T-helper 1 cell treated with Interleukin-12 subunit alpha and Interleukin-12 subunit beta and Interleukin-4 antibody, amounts not matched to agents 30 μg/mL and 1 μg/mL, for 36 hours (primary cell): Measurements from ENCODE around the gene F11.

Experiments
- H3K27ac Mint-ChIP-seq: one replicate; pipeline ENCODE4 v1.8.0; 2021; ENCODE audit warnings: mild to moderate bottlenecking, mixed read lengths
- H3K27me3 Mint-ChIP-seq: one replicate; pipeline ENCODE4 v1.8.0; 2021; ENCODE audit warnings: low read depth, mixed read lengths
- H3K36me3 Mint-ChIP-seq: one replicate; pipeline ENCODE4 v1.8.0; 2021; ENCODE audit warnings: low read depth, mixed read lengths
- H3K4me1 Mint-ChIP-seq: one replicate; pipeline ENCODE4 v1.8.0; 2021; ENCODE audit warnings: low read depth, mixed read lengths
- H3K4me3 Mint-ChIP-seq: one replicate; pipeline ENCODE4 v1.8.0; 2021; ENCODE audit warnings: mild to moderate bottlenecking, moderate library complexity, mixed read lengths
- H3K9me3 Mint-ChIP-seq: one replicate; pipeline ENCODE4 v1.8.0; 2021; ENCODE audit warnings: mixed read lengths

F11 gene

DNA sequence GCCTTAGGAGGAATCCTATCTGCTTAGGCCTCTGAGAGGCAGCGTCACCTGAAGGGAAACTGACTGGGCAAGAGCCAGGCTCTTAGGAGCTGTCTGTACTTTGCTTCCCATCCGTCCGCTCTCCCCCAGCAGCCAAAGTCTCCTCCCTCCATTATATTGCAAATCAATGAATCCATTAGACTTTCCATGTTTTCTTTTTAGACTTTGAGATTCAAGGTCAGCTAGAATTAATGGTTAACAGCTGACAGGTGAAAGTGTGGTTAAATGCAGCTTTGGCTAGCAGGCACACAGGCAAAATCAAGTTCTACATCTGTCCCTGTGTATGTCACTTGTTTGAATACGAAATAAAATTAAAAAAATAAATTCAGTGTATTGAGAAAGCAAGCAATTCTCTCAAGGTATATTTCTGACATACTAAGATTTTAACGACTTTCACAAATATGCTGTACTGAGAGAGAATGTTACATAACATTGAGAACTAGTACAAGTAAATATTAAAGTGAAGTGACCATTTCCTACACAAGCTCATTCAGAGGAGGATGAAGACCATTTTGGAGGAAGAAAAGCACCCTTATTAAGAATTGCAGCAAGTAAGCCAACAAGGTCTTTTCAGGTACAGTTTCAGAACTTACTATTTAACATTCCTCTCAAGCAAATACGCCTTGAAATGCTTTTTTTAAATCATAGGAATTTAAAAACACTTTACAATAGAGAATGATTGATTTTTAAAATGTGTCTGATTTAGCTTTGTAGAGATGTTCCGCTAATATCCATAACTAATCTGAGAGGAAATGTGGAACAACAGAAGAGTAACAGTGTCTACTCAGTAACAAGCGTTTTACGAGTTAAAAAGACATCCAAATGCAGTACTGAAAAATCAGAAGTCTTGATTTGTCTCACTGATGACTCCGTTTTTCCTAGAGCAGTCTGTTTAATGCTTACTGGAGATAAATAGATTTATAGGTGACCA, at the start of gene F11:
TSS of gene F11 (plus strand) at position 507 of the 970 bp plus-strand sequence. CDS start 948 bp downstream, outside the sequence.
- Mint-ChIP-seq H3K27me3 (peaks cover 10% of the 10 kb centered on the region), H3K4me1 (no peaks in the 10 kb centered on the region), H3K36me3 (no peaks in the 10 kb centered on the region), H3K9me3 (no peaks in the 10 kb centered on the region), H3K4me3 (no peak within 1 kb of the TSS), H3K27ac (no peak within 1 kb of the TSS)

DNA sequence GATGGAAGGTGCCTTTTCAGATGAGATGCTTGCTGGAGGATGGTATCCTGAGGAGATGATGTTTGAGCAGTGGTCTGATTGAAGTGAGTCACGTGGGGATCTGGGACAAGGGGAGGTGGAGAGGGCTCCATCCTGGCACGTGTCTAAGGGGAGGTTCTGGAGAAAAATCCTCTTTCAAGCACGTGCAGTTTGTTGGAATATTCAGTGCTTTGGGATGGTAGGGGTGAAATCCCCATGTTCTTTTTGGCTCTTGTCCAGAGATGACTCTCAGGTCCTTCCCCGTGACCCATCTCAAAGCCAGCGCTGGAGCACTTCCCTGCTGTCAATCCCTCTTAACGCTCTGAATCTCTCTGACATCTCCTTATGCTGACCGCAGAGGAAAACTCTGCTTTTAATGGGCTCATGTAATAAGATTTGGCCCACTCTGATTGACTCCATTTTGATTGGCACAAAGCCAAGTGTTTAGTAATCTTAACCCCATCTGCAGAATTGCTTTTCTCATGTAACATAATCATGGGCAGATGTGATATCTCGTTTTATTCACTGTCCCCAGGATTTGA, 49.4 kb upstream of the F11 start:
- no peak overlapping the region for H3K4me3 Mint-ChIP-seq
- H3K4me1 Mint-ChIP-seq, result no peaks in the 10 kb centered on the region
- H3K27me3 Mint-ChIP-seq, result peaks cover 4% of the 10 kb centered on the region
- no peaks in the 10 kb centered on the region for H3K36me3 Mint-ChIP-seq
- H3K27ac Mint-ChIP-seq, result no peak overlapping the region
- no peaks in the 10 kb centered on the region for H3K9me3 Mint-ChIP-seq

DNA sequence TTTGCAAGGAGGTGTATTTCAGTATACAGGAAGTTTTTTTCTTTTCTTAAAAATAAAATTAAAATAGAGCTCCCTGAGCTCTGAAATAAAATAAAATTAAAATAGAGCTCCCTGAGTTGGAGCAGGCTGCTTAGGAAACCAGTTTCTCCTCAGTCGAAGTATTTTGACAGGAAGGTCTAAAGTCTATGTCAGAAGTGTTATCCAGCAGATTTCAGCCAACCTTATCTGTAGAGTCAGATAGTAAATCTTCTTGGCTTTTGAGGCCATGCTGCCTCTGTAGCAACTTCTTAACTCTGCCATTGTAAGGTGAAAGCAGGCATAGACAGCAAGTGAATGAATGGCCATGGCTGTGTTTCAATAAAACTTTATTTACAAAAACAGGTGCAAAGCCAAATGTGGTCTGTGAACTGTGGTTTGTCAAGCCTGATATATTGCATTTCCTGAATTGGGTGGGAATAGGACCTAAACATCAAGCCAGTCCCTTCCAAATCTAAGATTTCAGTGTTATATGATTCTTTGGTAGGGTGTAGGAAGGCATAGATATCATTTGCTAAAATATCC, 48.2 kb upstream of the F11 start:
- no peak overlapping the region for H3K27ac Mint-ChIP-seq
- H3K4me3 Mint-ChIP-seq, result no peak overlapping the region
- no peaks in the 10 kb centered on the region for H3K4me1 Mint-ChIP-seq
- H3K9me3 Mint-ChIP-seq, result no peaks in the 10 kb centered on the region
- H3K36me3 Mint-ChIP-seq, result no peaks in the 10 kb centered on the region
- H3K27me3 Mint-ChIP-seq, result peaks cover 4% of the 10 kb centered on the region

DNA sequence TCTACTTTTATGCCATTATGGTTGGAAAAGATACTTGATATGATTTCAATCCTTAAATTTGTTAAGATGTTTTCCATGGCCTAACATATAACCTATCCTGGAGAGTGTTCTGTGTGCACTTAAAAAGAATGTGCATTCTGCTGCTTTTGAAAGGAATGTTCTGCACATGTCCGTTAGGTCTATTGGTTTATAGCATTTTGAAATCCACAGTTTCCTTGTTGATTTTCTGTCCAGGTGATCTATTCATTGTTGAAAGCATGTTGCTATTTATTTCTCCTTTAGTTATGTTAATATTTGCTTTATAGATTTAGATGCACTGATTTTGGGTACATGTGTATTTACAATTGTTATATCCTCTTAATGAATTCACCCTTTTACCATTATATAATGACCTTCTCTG, 44.4 kb upstream of the F11 start:
- peaks cover 7% of the 10 kb centered on the region for H3K27me3 Mint-ChIP-seq
- H3K36me3 Mint-ChIP-seq, result no peaks in the 10 kb centered on the region
- H3K4me1 Mint-ChIP-seq, result no peaks in the 10 kb centered on the region
- peaks cover 18% of the 10 kb centered on the region for H3K9me3 Mint-ChIP-seq
- no peak overlapping the region for H3K4me3 Mint-ChIP-seq
- no peak overlapping the region for H3K27ac Mint-ChIP-seq

DNA sequence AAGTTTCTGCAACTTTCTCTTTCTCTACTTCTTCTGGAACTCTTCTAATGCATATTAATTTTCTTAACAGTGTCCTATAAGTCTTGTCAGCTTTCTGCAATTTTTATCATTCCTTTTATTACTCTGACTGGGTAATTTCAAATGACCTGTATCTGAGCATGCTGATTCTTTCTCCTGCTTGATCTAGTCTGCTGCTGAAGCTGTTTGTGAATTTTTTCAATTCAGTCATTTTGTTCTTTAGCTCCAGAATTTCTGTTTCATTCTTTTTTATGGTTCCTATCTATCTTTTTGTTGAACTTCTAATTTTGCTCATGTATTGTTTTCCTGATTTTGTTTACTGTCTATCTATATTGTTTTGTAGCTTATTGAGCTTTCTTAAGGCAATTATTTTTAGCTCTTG, 40.1 kb upstream of the F11 start:
- Mint-ChIP-seq H3K4me1 (no peaks in the 10 kb centered on the region), H3K27me3 (peaks cover 7% of the 10 kb centered on the region), H3K36me3 (no peaks in the 10 kb centered on the region), H3K9me3 (peaks cover 22% of the 10 kb centered on the region), H3K27ac (no peak overlapping the region), H3K4me3 (no peak overlapping the region)

DNA sequence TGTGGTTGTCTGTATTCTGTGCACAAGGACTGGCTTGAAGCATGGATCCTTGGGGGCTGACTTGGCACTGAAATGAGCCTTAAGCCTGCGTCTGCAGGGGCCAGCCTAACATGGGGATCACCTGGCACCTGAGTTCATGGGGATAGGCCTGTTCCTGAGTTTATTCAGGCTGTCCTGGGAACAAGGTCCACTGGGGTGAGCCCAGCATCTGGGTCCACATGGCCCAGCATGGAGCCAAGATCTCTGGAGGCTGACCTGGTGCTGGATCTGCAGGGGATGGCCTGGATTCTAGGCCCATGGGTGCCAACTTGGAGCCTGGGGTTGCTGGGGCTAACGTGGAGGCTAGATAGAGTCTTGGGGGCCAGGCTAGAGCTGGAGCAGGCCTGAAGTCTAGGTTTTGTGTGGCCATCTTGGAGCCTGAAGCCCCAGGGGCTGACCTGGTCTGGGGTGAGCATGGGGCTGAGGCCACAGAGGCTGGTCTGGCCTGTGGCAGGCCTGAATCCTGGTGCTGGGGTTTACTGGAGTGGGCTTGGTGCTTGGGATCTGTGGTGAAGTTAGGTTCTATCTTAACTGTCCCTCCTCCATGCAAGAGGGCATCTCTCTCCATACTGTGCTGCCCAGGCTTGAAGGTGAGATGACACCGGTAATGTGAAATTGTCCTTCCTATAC, 39.3 kb upstream of the F11 start:
- H3K9me3 Mint-ChIP-seq, result peaks cover 22% of the 10 kb centered on the region
- H3K27ac Mint-ChIP-seq, result no peak overlapping the region
- H3K36me3 Mint-ChIP-seq, result no peaks in the 10 kb centered on the region
- H3K27me3 Mint-ChIP-seq, result peaks cover 3% of the 10 kb centered on the region
- no peak overlapping the region for H3K4me3 Mint-ChIP-seq
- H3K4me1 Mint-ChIP-seq, result no peaks in the 10 kb centered on the region

DNA sequence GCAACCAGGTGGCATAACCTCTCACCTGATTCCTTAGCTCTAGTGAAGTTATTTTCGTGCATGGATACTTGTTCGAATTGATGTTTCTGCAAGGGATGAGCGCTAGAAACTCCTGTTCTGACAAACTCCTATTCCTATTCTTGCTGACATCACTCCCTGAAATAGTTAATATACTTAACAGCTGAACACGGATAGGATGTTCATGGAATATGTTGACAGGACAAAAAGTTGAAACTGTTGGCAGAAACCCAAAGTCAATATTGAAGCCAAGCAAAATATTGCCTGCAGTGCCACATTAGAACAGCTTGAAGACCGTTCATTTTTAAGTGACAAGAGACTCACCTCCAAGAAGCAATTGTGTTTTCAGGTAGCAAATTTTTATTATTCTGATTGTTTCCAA, 38.8 kb upstream of the F11 start, which contains the start of gene KLKB1:
TSS of gene KLKB1 (plus strand) at position 287 of the 400 bp plus-strand sequence. CDS start 689 bp downstream, outside the sequence.
- Mint-ChIP-seq H3K27me3 (peaks cover 3% of the 10 kb centered on the region), H3K9me3 (peaks cover 22% of the 10 kb centered on the region), H3K36me3 (no peaks in the 10 kb centered on the region), H3K4me1 (no peaks in the 10 kb centered on the region), H3K4me3 (no peak within 1 kb of the TSS), H3K27ac (no peak within 1 kb of the TSS)

DNA sequence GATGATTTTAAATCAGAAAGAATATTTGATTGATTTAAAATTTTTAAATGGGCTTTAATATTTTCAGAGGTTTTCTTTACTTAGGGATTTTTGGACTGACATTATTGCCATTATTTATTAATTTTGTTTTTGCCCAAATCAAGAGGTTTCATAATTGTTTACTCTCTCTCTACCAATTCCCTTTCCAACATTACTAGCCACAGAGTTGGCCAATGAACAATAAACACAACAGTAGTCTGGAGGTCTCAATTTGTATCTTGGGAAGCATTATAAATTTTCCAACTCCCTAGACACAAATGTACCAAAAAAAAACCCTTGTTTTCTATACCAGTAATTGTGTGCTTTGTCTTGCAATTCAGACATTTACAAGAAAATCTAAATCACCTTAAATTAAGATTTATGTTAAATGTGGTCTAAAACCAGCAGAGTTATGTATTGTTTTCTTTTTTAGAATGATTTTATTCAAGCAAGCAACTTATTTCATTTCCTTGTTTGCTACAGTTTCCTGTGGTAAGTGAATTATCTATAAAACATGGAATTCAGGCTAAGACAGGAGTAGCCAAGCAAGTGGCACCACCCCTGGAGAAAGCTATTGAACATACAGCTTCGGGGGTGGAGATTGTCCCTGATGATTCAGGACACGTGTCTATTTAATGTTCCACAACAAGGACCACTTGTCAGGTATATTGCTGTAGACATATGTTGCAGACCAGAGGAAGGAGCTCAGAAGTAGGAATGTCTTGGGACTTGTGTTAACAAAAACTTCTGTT, 38.1 kb upstream of the F11 start:
- Mint-ChIP-seq H3K27me3 (peaks cover 2% of the 10 kb centered on the region), H3K4me3 (no peak overlapping the region), H3K27ac (no peak overlapping the region), H3K36me3 (no peaks in the 10 kb centered on the region), H3K9me3 (peaks cover 21% of the 10 kb centered on the region), H3K4me1 (no peaks in the 10 kb centered on the region)

DNA sequence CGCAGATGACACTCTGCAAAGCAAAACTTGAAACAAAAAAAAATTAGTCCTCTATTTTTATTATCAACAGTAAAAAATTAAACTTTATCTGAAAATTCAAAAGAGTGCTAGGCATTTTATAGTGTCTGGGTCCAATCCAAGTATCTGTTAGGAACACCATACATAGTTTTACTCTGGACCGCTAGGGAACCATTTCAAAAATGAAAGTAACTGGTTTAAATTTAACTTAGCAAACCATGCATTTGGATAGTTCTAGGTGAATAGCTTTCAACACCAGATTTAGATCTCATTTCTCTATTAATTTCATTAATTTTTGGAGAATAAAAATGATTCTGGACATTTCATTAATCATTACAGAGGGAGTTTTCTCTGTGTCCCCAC, 37.5 kb upstream of the F11 start:
- no peaks in the 10 kb centered on the region for H3K36me3 Mint-ChIP-seq
- H3K9me3 Mint-ChIP-seq, result peaks cover 16% of the 10 kb centered on the region
- no peak overlapping the region for H3K4me3 Mint-ChIP-seq
- H3K4me1 Mint-ChIP-seq, result no peaks in the 10 kb centered on the region
- H3K27ac Mint-ChIP-seq, result no peak overlapping the region
- H3K27me3 Mint-ChIP-seq, result no peaks in the 10 kb centered on the region

DNA sequence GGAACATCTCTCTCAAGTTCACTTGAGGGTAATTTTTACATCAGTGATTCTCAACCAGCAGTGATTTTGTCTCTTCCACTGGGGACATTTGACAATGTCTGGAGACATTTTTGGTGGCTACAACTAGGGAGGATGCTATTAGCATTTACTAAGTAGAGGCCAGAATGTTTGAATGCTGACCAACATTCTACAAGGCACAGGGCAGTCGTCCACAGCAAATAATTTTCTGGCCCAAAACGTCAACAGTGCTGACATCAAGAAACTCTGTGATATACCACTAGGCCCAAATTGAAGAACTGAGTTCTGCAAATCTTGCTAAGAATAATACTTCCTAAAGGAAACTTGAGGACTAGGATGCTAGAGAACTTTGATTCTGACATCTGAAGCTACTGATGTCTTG, 31.6 kb upstream of the F11 start:
- Mint-ChIP-seq H3K36me3 (no peaks in the 10 kb centered on the region), H3K4me3 (no peak overlapping the region), H3K27ac (no peak overlapping the region), H3K4me1 (no peaks in the 10 kb centered on the region), H3K27me3 (no peaks in the 10 kb centered on the region), H3K9me3 (no peaks in the 10 kb centered on the region)

DNA sequence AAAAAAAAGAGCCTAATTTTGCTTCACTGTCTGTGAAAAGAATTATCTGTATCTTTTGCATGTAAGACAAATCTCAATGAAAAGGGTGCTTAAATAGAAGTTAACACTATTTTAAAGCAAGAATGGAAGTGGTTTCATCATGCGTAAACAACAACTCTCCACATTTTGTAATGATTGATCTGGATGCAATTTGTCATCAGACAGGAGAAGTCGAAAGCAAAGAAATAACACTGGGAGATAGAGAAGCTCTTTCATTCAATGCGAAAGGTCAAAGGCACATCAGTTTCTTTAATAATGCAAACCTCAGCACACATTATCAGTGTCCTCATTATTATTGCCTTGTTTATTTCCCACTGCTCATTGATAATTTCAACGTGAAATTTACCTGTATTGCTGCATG, 29.9 kb upstream of the F11 start:
- Mint-ChIP-seq H3K9me3 (no peaks in the 10 kb centered on the region), H3K27me3 (no peaks in the 10 kb centered on the region), H3K27ac (no peak overlapping the region), H3K4me3 (no peak overlapping the region), H3K36me3 (no peaks in the 10 kb centered on the region), H3K4me1 (no peaks in the 10 kb centered on the region)

DNA sequence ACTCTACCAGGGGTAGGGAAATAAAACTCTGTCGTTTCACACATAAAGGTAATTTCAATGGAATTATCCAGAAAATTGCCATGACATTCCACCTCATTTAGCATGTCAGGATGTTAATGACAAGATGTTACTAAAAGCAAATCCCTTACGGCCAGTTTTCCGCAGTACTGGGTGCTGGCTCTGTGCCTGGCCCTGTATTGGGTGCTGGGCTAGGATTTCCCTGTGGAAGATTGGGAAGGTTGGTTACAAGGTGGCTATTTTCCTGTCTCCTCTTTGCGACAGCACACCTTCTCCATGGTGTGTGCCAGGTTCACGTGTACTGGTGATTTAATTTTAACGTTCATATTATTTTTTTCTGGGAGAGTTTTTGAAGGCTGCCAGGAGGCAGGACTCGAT, 25.5 kb upstream of the F11 start:
- Mint-ChIP-seq H3K4me3 (no peak overlapping the region), H3K4me1 (no peaks in the 10 kb centered on the region), H3K27me3 (no peaks in the 10 kb centered on the region), H3K27ac (no peak overlapping the region), H3K9me3 (no peaks in the 10 kb centered on the region), H3K36me3 (no peaks in the 10 kb centered on the region)

DNA sequence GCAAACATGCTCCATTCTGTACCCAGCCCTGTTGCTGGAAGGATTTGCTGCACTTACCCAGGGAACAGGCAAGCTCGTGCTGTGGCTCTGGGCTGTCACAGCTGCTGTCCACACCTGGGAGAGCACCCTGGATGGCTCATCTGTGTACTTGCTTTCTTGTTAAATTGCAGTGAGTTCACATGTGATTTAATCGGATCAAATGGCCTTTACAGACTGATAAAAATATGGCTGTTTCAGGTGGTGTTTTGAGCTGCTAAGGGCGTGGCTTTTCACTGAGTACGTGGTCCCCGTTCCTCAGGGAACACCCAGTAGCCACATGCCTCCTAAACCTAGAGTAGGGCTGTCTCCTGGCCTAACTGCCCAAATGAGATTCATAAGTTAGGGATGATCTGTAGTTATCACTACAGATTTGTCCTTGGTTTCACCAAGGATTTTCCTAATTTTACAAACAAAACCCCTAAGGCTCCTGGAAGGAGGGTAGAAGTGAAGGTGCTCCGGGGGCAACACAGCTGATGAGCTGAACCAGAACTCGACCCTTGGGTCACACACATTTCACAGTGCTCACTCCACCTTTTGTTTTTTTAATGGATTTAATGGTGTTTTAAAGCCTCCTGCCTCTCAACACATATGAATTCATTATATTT, 25.0 kb upstream of the F11 start:
- H3K9me3 Mint-ChIP-seq, result peaks cover 4% of the 10 kb centered on the region

DNA sequence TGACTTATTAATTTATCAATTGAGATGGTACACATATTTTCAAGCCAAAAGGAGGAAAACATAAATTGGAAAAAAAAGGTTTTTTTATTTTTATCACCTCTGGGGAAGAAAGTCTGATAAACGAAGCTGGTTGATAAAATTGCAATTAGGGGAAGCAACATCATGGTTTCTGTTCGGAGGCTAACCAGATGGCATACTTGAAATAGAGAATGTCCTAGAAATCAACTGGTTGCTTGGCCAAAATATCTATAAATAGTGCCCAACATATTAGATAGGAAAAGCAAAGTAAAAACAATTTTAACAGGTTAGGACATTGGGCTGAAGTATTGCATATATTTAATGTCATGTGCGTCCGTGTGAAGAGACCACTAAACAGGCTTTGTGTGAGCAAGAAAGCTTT, 24.4 kb upstream of the F11 start:
- Mint-ChIP-seq H3K36me3 (no peaks in the 10 kb centered on the region), H3K27ac (no peak overlapping the region), H3K9me3 (peaks cover 5% of the 10 kb centered on the region), H3K27me3 (no peaks in the 10 kb centered on the region), H3K4me3 (no peak overlapping the region), H3K4me1 (no peaks in the 10 kb centered on the region)

More for the DNA sequence above, 25.0 kb upstream of the F11 start:
- H3K36me3 Mint-ChIP-seq, result no peaks in the 10 kb centered on the region
- H3K27ac Mint-ChIP-seq, result no peak overlapping the region
- no peak overlapping the region for H3K4me3 Mint-ChIP-seq
- H3K4me1 Mint-ChIP-seq, result no peaks in the 10 kb centered on the region
- H3K27me3 Mint-ChIP-seq, result no peaks in the 10 kb centered on the region
